NOMO-1 treated with DMSO at 0.1 percent for 48 hours (cell line): ENCODE measurements around the gene MUC4.
A peak's percentile ranks its signal among the peaks of the same experiment; 100 is the strongest.
"Not testable (repeated sequence)": the region's sequence is repeated elsewhere in the genome, so short reads cannot be mapped to it uniquely, and the experiment has no call there.

Experiments
- DNase-seq: peaks from one replicate; lab custom pipeline; 2025; ENCODE audit not compliant: unreplicated experiment; lab: John Stamatoyannopoulos, UW

The MUC4 gene

DNA sequence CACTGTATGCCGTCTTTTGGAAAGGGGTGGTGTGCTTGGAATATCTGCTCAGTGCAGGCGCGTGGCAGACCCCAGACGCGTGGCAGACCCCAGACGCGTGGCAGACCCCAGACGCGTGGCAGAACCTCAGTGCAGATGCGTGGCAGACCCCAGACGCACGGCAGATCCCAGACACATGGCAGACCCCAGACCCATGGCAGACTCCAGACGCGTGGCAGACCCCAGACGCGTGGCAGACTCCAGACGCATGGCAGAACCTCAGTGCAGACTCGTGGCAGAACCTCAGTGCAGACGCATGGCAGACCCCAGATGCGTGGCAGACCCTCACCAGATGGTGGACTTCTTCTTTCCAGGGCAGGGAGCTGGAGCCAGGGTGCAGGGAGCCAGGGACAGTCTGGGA lies 637 bp upstream of the MUC4 start:
- no peak for DNase-seq

DNA sequence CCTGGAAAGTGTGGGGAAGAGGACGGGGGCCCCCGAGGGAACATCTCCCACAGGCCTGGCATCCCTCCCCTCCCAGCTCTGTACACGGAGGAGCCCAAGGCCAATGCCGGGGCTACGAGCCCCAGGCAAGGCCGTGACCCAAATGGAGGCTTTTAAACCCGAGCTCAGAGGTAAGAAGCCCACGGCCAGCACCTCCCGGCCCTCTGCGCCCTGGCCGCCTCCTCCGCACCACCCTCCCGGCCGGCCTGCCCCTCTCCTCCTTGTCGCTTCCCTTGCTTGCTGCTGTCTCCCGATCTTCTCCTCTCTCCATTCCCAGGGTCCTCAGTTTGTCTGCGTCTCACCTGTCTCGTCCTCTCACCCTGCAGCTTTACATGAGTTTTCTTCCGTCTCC lies 1.3 kb downstream of the MUC4 start:
- no peak for DNase-seq

DNA sequence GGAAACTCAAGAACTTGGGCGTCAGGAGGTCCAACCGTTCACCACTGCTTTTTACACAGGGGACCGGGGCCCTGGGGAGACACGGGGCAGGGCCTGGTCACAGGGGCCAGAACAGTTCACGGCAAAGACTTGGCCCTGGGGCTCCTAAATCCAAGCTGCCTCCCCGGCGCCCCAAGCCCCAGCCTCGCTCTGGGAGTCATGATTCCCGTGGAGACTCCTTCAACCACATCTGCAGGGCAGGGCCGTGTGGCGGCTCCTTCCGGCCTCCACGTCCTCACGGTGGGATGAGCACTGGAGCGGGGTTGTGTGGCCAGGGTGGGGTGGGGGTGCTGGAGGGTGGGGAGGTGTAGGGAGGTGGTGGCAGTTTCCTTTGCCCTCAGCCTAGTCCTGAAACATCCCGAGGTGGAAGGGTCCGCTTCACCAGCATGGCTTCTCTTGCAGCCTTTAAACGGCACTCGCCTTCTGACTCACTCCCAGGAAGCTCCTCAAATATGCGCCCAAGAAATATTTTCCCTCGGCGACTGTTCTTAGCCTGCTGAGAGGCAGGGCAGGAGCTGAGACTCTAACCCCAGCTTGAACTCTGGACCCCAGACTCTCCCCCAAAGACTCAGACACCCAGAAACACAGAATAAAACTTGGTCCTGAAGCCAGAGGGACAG lies 1.8 kb downstream of the MUC4 start:
- DNase-seq, result no peak

DNA sequence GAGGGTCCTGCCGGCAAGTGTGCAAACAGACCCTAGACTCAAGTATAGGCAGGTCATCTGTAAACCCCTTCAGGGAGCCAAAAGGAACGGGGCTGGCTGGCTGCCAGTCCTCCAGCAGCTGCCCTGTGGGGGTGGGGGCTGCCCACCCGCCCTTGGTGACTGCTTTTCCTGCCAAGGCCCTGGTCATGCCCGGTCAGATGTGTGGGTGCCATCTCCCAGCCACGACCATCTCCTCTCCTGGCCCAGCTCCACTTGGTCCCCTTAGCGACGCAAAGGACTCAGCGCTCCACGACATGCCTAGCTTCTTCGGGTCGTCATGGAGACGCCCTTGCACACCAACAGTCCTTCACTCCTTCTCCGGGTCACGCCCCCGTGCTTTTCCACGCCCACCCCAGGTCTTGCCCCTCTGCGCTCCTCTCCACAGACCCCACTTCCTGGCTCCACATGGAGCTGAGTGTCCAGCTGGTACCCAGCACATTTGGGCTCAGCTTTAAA lies 2.4 kb downstream of the MUC4 start:
- no peak for DNase-seq

DNA sequence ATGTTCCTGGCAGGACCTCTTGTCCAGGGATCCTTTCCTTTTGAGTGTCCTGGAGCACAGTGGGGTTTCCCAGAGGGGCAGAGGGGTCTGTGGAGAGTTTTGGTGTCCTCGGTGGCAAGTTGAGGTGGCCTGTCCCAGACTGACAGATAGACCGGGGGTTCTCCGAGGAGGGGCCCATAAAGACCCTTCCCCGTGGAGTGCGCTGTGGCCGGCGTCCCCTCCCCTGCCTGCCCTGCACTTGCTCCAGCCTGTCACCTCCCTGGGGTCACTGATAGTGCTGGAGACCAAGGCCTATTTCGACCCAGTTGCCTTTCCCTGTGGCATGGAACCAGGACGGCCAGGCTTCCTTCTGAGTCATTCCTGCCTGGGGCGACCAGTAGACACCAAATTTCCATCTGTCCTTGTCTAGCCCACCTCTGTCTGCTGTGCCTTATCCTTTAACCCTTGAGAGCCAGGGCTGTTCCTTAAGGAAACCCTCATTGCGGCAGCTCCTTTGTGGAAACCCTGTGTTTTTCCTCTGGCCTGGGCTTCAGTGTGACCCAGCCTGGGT lies 2.9 kb downstream of the MUC4 start:
- DNase-seq, result no peak

DNA sequence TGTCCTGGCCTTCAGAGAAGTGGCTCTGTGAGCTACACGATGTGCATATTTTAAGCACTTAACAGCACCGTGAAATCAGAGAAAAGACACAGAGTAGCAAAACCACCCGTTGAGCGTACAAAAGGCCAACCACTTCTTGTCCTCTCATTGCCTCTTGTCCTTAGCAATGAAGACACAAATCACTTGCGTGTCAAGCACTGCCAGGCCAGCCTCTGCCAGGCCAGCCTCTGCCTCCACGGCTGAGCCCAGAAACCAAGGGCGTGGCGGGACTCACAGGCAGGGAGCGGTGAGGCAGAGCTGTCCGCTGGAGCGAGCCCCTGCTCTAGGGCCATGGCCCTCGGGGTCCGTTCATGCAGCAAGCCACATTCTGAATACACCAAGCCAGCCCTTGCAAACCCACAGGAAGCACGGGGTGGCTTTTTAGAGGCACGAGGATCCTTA lies 4.0 kb downstream of the MUC4 start:
- DNase-seq, result no peak

DNA sequence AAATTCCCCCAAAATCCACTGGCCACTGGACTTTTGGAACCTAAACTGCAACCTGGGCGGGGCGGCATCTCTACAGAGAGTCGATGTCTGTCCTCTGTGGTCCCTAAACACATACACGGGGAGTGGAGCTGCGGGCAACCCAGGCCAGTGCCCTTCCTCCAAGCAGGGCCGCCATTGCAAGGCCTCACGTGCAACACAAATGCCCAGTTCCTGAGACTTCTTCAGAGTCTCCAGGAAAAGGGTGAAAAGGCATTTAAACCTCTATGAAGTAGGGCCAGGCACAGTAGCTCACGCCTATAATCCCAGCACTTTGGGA lies 4.9 kb downstream of the MUC4 start:
- DNase-seq, result no peak

DNA sequence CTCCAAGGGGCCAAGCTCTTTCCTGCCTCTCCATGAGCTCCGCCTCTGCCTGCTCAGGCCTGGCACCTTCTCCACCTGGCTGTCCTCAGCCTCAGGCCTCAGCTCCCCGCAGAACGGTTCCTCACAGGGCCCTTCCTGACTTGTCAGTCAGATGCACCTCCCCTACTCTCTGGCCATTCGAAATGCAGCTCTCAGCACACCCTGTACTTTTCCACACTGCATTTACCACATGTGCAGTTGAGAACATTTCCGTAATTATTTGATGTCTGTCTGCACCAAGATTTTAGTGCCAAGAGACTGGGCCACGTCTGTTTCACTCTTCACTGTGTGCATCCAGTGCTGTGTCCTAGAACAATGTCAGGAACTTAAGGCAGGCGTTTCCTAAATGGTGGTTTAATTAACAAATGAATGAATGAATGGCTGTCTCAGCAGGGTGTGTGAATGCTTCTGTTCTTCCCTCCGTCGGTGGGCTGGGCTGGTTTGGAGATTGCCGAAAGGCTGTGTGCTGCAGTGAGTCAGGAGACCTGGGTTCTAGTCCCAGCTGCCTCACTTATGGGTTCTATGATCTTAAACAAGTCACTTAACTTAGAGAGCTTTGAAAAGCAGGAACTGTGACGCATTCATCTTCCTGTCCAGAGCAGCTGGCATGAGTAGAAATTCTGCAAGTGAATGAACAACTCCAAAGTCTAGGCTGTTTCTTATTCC lies 5.4 kb downstream of the MUC4 start:
- no peak for DNase-seq

DNA sequence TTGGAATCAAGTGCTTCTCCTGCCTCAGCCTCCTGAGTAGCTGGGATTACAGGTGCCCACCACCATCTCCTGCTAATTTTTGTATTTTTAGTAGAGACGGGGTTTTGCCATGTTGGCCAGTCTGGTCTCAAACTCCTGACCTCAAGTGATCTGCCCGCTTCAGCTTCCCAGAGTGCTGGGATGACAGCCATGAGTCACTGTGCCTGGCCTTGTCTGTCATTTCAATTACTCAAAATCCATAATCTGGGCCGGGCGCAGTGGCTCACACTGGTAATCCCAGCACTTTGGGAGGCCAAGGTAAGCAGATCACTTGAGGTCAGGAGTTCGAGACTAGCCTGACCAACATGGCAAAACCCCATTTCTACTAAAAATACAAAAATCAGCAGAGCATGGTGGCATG lies 6.1 kb downstream of the MUC4 start:
- DNase-seq, result not testable (repeated sequence)

DNA sequence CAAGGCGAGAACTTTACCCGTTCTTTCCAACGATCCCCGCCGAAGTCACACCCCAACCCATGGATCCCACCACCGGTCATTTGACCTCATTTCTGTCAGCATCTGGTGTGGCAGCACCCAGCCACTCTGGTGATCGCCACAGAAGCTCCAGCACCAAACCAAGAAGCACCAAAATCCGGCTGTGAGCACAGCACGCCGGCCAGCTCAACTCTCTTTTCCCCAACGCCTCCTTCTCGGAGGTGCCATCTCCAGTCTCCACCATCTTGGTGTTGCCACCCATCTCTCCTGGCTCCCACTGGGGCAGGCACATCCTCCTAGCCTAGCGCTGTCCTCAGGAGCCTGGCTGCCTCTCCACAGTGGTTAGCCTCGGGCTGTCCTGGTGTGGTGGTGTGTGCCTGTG lies 6.5 kb downstream of the MUC4 start:
- no peak for DNase-seq

DNA sequence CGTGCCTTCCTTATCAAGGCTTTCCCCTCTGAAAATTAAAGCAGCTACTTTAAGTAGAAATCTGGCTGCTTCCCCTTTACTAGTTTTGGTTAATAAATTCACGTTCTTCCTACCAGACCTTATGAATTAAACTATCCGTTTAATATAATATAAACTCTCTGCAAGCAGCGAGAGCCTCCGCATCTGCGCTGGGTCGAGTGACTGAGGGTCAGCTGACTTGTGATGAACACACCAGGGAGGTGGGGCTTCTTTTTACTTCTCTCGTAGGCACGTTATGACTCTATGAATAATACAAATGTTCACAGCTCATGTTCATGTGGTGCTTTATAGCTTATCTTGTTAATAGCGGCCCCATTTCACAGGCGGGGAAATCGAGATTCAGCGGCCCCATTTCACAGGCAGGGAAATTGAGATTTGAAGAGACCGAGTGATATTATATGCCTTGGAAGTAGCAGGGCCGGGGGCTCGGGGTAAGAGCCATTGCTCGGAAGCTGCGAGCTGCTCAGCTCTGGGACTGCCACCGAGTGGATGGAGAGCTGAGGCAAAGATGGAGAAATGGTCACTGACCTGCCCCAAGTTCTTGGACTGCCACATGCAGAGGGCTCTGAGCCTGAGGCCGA lies 8.3 kb downstream of the MUC4 start:
- DNase-seq, result peak; percentile 64

DNA sequence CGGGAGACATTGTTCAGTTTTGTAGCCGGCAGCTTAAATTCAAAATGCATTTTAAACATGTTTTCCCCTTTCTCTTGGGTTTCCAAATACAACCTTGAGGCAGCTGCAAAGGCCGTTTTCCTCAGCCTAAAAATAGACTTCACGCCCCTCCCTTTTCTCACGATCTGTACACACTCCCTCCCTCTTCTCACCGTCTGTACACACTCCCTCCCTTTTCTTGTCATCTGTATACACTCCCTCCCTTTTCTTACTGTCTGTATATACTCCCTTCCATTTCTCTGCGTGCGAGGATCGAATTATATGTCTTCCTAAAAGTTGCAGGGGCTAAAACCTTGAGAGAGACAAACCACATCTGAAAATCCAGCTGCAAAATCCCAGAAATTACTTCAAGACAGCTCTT lies 8.9 kb downstream of the MUC4 start:
- peak; percentile 41 for DNase-seq

DNA sequence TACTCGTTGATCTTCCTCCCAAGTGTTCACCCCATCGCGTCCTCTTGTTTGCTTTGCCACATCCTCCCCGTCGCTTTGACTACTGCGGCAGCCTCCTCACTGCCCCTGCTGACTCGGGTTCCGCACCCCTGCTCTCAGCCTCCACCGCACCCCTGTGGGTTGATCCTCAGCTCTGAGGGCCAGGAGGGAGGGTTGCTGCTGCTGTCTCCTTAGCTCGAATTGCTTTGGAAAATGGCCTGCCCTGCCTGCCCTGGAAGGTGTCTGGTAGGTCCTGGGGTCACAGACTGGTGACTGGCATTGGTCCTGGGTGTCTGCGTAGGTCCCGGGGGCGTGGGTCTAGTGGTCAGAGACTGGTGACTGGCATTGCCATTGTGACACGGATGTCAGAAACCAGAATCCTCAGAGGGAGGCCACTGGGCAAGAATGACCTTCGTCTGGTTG lies 9.4 kb downstream of the MUC4 start:
- no peak for DNase-seq

DNA sequence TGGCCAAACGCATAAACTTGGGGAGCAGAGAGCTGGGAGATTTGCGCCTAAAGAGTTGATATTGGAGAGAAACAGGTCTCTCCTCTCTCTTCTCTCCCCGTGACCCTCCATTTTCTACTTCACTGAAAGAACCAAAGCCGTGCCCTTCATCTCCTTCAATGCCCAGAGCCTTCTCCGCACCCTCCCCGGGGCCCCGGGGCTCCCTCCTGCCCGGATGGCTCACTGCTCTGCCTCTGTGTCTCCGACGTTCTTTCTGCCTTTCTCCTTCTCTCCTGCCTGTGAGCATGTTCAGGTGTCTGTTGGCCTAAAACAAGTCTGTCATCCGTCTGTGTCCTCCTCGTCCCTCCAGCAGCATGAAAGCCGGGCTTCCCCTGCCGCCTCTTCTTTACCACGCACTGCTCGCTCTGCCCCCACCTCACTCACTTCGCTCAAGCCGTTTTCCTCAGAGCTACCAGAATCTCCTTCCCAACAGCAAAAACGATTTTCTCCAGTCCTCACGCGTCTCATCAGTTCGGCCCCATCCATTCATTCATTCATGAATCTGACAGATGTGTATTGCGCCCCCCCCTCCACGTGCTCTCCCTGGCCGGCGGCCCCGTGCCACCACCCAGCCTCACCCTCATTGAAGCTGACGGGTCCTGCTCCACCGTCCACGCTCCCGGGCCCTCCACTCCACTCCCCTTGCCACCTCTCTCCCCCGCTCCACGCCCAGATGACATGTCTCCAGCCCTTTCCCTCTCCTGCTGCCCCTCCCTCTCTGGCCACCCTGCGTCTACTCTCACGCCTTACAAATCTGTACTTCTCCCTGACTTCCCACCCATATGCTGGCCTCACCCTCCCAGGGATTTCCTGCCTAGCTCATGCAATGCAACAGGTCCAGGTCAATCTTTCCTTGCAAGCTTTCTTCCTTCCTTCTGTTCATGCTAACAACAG lies 10.2 kb downstream of the MUC4 start:
- no peak for DNase-seq

DNA sequence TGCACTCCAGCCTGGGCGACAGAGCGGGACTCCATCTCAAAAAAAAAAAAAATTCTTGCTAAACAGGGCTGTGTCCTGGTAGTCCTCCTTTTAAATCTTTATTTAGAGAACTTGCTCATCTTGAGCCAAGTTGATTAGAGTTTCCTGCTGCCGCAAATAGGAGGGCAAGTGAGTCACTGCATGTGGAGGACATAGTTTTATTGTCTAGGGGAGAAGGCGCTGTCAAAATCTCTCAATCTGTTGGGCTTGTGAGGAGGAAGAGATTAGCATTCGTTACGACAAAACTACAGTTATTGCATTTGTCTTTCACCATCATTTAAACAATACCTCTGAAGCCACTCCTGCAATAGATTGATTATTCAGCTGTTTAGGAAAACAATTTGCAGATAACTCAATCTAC lies 11.5 kb downstream of the MUC4 start:
- DNase-seq, result peak; percentile 95

DNA sequence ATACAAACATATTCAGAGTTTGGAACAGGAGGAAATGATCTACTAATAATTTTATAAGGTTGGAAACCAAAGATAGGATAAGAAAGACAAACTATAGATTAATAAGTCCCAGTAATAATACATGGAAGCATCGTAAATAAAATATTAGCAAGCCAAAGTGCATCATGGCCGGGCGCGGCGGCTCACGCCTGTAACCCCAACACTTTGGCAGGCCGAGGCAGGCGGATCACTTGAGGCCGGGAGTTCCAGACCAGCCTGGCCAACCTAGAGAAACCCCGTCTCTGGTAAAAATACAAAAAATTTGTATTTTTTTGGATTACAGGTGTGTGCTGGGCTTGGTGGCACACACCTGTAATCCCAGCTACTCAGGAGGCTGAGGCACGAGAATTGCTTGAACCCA lies 14.9 kb downstream of the MUC4 start:
- no peak for DNase-seq

DNA sequence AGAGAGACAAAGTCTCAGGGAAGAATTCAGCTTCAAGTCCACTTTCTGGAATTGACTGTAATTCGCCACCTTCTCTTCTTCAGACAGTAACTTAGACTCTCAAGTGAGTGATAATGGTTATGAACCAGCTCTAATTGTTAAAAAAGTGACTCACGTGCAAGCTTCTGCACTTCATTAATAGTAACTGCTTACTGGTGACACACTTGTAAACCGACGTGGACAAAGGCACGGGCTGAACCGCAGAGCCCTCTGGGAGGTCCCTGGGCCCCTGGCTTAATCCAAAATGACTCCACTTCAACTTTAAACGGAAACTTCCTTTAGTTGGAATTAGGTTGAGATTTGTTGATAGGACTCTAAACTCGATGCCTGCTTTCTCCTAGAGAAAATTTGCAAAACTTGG lies 17.0 kb downstream of the MUC4 start:
- no peak for DNase-seq

DNA sequence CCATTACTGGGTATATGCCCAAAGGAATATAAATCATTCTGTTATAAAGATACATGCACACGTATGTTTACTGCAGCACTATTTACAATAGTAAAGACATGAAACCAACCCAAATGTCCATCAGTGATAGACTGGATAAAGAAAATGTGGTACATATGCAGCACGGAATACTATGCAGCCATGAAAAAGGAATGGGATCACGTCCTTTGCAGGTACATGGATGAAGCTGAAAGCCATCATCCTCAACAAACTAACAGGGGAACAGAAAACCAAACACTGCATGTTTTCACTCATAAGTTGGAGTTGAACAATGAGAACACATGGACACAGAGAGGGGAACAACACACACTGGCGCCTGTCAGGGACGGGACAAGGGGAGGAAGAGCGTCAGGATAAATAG lies 19.1 kb downstream of the MUC4 start:
- not testable (repeated sequence) for DNase-seq

DNA sequence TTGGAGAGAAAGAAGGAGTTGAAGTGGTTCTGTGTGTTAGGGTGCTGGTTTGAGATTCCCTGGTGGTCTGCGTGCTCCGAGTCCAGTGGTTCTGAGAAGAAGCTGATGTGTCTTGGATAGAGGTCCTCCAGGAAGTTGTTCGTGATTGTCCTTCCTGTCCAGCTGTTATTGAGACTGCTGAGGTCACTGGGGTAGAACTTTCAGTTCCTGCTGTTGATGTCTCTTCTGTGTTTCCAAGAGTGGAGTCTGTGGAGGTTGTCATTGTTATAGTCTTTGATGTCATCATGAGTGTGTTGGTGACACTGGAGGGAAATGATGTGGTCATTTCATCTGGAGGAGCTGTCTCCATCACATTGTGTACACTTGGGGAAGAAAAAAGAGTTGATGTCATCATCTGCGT lies 20.8 kb downstream of the MUC4 start:
- no peak for DNase-seq

DNA sequence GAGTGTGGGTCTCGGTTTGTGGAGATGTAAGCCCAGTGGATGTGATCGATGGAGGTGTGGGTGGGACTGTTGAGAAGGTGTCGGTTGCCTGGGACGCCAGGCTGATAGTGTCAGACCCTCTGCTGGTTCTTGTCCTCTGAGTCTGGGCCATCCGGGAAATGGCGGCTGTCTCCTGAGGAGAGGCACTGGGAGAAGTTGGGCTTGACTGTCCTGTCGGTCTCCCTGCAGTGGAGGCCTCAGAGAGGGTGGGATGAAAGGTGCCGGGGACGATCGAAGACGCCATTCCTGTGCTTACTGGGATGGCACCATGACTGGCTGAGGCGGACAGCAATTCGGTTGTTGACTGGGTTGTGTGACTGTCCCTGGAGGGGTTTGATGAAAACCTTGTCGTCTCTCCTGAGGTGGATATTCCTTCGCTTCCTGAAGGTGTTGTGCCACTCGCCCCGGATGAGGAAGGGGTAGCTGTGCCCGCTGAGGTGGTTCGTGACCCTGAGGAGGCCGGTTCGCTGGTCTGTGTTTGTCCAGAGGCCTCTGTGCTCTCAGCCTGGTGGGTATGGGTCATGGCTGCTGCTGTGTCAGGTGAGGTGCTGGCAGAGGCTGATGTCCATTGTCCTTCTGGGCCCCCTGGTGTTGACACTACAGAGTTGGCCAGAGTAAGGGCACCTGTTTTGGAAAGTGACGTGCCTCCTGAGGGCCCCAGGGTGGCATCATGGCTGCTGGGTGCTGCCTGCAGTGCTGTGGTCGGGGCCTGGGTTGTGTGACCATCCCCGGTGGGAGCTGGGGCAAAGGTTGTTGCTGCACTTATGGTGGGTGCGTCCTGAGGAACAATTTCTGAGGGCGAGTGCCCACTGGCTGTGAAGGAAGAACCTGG lies 22.8 kb downstream of the MUC4 start:
- no peak for DNase-seq
